K562 (cell line): Measurements from ENCODE around the gene MRPS6. TPM values are rescaled to one million over a fixed set of nuclear protein-coding genes. Genes with fewer than 3 reads are reported as not detected.

Experiments used
- CUX1 ChIP-seq: fragments of 200-800 bp; sonication (Bioruptor generic); IDR thresholded peaks from 2 replicates; pipeline ENCODE4 v1.6.1; 2016; ENCODE audit warnings: missing genetic modification characterization, missing compliant biosample characterization
- EGR1 ChIP-seq: fragments of 450-650 bp; conservative IDR thresholded peaks from 2 replicates; pipeline ENCODE4 v1.6.1; 2017; ENCODE audit warnings: mild to moderate bottlenecking
- ETV5 ChIP-seq: sonication (generic); formaldehyde crosslinking; IDR thresholded peaks from 2 replicates; pipeline ENCODE4 v1.4.0; 2020; ENCODE audit warnings: low read depth, mild to moderate bottlenecking, missing genetic modification reagents
- FOXO4 ChIP-seq: fragments of 450-650 bp; formaldehyde crosslinking; IDR thresholded peaks from 2 replicates; pipeline ENCODE4 v1.4.0; 2020; ENCODE audit warnings: mild to moderate bottlenecking, moderate library complexity
- HMGN3 ChIP-seq: IDR thresholded peaks from 2 replicates; pipeline ENCODE4 v1.6.1; 2011; ENCODE audit warnings: borderline replicate concordance, low read depth, mild to moderate bottlenecking, mixed read lengths, low read length; ENCODE audit not compliant: insufficient read length; ENCODE audit errors: extremely low read depth
- JUN ChIP-seq, 2 experiments: sonication (generic) in 1 of 2; formaldehyde crosslinking in 1 of 2; IDR thresholded peaks; 2 replicates each; pipeline versions ENCODE4 v1.6.1 to v1.8.0; 2012 to 2022; ENCODE audit warnings: borderline replicate concordance in 2 of 2, mild to moderate bottlenecking in 2 of 2, improper control_type of control experiment in 1 of 2, low read depth in 1 of 2, low read length in 1 of 2, missing genetic modification reagents in 1 of 2
- KDM5B ChIP-seq: fragments of 200-600 bp; sonication (generic); IDR thresholded peaks from 2 replicates; pipeline ENCODE4 v1.6.1; 2012; ENCODE audit warnings: low read depth, mild to moderate bottlenecking, moderate library complexity, low read length, control low read depth, inconsistent platforms; ENCODE audit not compliant: insufficient replicate concordance
- PTBP1 ChIP-seq: fragments of 200-400 bp; formaldehyde crosslinking; IDR thresholded peaks from 2 replicates; pipeline ENCODE4 v1.6.1; 2017; ENCODE audit warnings: low read depth, low read length
- SMAD3 ChIP-seq: fragments of 450-650 bp; formaldehyde crosslinking; conservative IDR thresholded peaks from 2 replicates; pipeline ENCODE4 v1.4.0; 2020; ENCODE audit warnings: mild to moderate bottlenecking
- SMARCA4 ChIP-seq: fragments of 450-650 bp; IDR thresholded peaks from 2 replicates; pipeline ENCODE4 v1.6.1; 2016
- SMARCC2 ChIP-seq: fragments of 450-650 bp; IDR thresholded peaks from 2 replicates; pipeline ENCODE4 v1.6.1; 2017; ENCODE audit warnings: antibody characterized with exemption, moderate library complexity, mild to moderate bottlenecking, low read depth
- TCF3 ChIP-seq: sonication (generic); formaldehyde crosslinking; IDR thresholded peaks from 2 replicates; pipeline ENCODE4 v1.4.0; 2020; ENCODE audit warnings: mild to moderate bottlenecking, missing genetic modification reagents
- TGIF2 ChIP-seq: sonication (generic); formaldehyde crosslinking; IDR thresholded peaks from 2 replicates; pipeline ENCODE4 v1.8.1; 2022; ENCODE audit warnings: mild to moderate bottlenecking, missing genetic modification reagents, moderate library complexity
- U2AF2 ChIP-seq: fragments of 200-400 bp; formaldehyde crosslinking; optimal IDR thresholded peaks from 2 replicates; pipeline ENCODE3; 2017; ENCODE audit warnings: low read depth, mild to moderate bottlenecking, low read length
- XRCC5 ChIP-seq: fragments of 200-400 bp; formaldehyde crosslinking; IDR thresholded peaks from 2 replicates; pipeline ENCODE4 v1.6.1; 2017; ENCODE audit warnings: low read depth, mild to moderate bottlenecking, low read length
- ZBTB17 ChIP-seq: fragments of 450-650 bp; formaldehyde crosslinking; IDR thresholded peaks from 2 replicates; pipeline ENCODE4 v1.4.0; 2020; ENCODE audit warnings: mild to moderate bottlenecking
- ZC3H4 ChIP-seq: sonication (generic); formaldehyde crosslinking; IDR thresholded peaks from 2 replicates; pipeline ENCODE4 v1.9.0; 2021; ENCODE audit warnings: missing genetic modification reagents, borderline replicate concordance
- ZNF512 ChIP-seq: IDR thresholded peaks from 2 replicates; pipeline ENCODE4 v1.6.1; 2016; ENCODE audit warnings: missing genetic modification characterization, missing compliant biosample characterization
- polyA plus RNA-seq, 8 experiments: library from polyadenylated mRNA; depleted of rRNA in 4 of 8; stranded (reverse) in 5 of 8; unstranded in 3 of 8; fragments of >200 nt; fragmentation: Nextera tagmentation in 2 of 8; fragmentation: Illumina TruSeq in 1 of 8; extraction: Ambion mirVana in 2 of 8; extraction: Trizol in 1 of 8; gene quantifications; 2 replicates each; pipeline versions ENCODE4 v1.2.1 to v1.2.3, GENCODE V29; 2011 to 2014; ENCODE audit warnings: inconsistent platforms in 1 of 8, missing spikeins in 1 of 8
- total RNA-seq, 7 experiments: library from RNA; depleted of rRNA in 6 of 7; stranded (reverse); fragments of >200 nt in 6 of 7; fragmentation: Illumina TruSeq in 2 of 7; extraction: Trizol in 2 of 7; gene quantifications; 2 replicates each; pipeline versions ENCODE4 v1.2.1 to v1.2.3, GENCODE V29; 2011 to 2021; ENCODE audit warnings: low replicate concordance in 1 of 7

MRPS6 gene
- total and polyA plus RNA-seq, 9 of the 15 experiments (the other 6 are each of a cell fraction or from before 2014, with no cell fraction given), result 26.1 to 72.0 (median 39.3) TPM

- TF ChIP-seq FOXO4 (CRISPR knock-in tag) (no peak), EGR1 (0 out of 2 replicates have a peak, but pooled peaks have one; percentile 40), HMGN3 (peak; percentile 1), ZNF512 (tag) (peak; percentile 19; the same call in 1 of the 2 replicates), TCF3 (CRISPR knock-in tag) (0 out of 2 replicates have a peak, but pooled peaks have one; percentile 5), SMAD3 (CRISPR knock-in tag) (peak; percentile 14; the same call in 1 of the 2 replicates), TGIF2 (CRISPR knock-in tag) (0 out of 2 replicates have a peak, but pooled peaks have one; percentile 5), SMARCC2 (0 out of 2 replicates have a peak, but pooled peaks have one; percentile 7), JUN (IDR thresholded peaks at IDR 0.05; ENCODE audit: borderline replicate concordance, low read depth, low read length) (no peak), JUN (CRISPR knock-in tag; IDR thresholded peaks at IDR 0.05; ENCODE audit: borderline replicate concordance) (0 out of 2 replicates have a peak, but pooled peaks have one; percentile 42), U2AF2 (no peak), XRCC5 (0 out of 2 replicates have a peak, but pooled peaks have one; percentile 28), ZC3H4 (CRISPR knock-in tag) (peak; percentile 62; the same call in 1 of the 2 replicates), ETV5 (0 out of 2 replicates have a peak, but pooled peaks have one; percentile 44), KDM5B (peak; percentile 34), SMARCA4 (0 out of 2 replicates have a peak, but pooled peaks have one; percentile 27), ZBTB17 (CRISPR knock-in tag) (peak; percentile 68; the same call in 1 of the 2 replicates), PTBP1 (0 out of 2 replicates have a peak, but pooled peaks have one; percentile 38), CUX1 (CRISPR knock-in tag) (0 out of 2 replicates have a peak, but pooled peaks have one; percentile 4)
These were observed 1.1 kb downstream of the MRPS6 start (continued) for GRCh38 chr21:34074283-34075090.
